GM12878 (cell line): ENCODE data around the gene GTF2H1. TPM values are rescaled to one million over a fixed set of nuclear protein-coding genes. Genes with fewer than 3 reads are reported as not detected.

Experiments
- ATAC-seq: fragments of 200-7000 bp; cut with Tn5 transposase; 3 replicates; pipeline ENCODE4 v1.9.1; 2020; ENCODE audit warnings: mild to moderate bottlenecking, moderate library complexity
- BruUV-seq: library from RNA; stranded (reverse); fragments of 400-500 nt; replicated peaks from 2 replicates; lab custom pipeline; 2021; lab: Mats Ljungman, UMichigan
- CTCF ChIA-PET: fragments of 300-600 bp; sonication (Branson Sonifier 250); formaldehyde crosslinking; extraction: SDS; loops from one replicate; lab custom pipeline; 2021; ENCODE audit warnings: inconsistent platforms; lab: Yijun Ruan, JAX
- POLR2A ChIA-PET: fragments of 350-600 bp; formaldehyde crosslinking; extraction: SDS; loops from one replicate; lab custom pipeline; 2021; ENCODE audit warnings: inconsistent platforms; lab: Charles Lee
- RAD21 ChIA-PET: fragments of 300-600 bp; sonication (Branson Sonifier 250); formaldehyde crosslinking; loops from one replicate; lab custom pipeline; 2023; ENCODE audit warnings: antibody characterized with exemption; ENCODE audit not compliant: unreplicated experiment; lab: Charles Lee
- SMC1A ChIA-PET: fragments of 300-600 bp; sonication (Branson Sonifier 250); formaldehyde crosslinking; loops from one replicate; lab custom pipeline; 2023; ENCODE audit not compliant: unreplicated experiment, uncharacterized antibody; lab: Charles Lee
- DNase-seq: peaks from one replicate; pipeline ENCODE4 v3.0.0-alpha.2; 2011; ENCODE audit warnings: low read depth, low spot score
- FAIRE-seq: peaks from 3 replicates; lab custom pipeline; 2011; peaks lifted over from hg19 to GRCh38; lab: Jason Lieb, UNC
- H2AFZ ChIP-seq: 2 replicates; pipeline ENCODE4 v1.6.0; 2011; ENCODE audit warnings: low read depth, low read length, control low read depth; ENCODE audit not compliant: control insufficient read depth
- H3K27ac ChIP-seq: 2 replicates; pipeline ENCODE4 v1.5.1; 2011; ENCODE audit warnings: control low read depth; ENCODE audit not compliant: control insufficient read depth, insufficient read depth
- H3K27me3 ChIP-seq, 2 experiments: replicated peaks in 1 of 2; 2 replicates each; pipeline versions ENCODE4 v1.6.0 to v1.6.1; 2011; ENCODE audit warnings: low read length in 1 of 2; ENCODE audit not compliant: control insufficient read depth in 2 of 2, insufficient read depth in 2 of 2
- H3K36me3 ChIP-seq, 2 experiments: 2 replicates each; pipeline ENCODE4 v1.5.1; 2011; ENCODE audit warnings: low read length in 1 of 2; ENCODE audit not compliant: control insufficient read depth in 2 of 2, insufficient read depth in 2 of 2
- H3K4me1 ChIP-seq: 2 replicates; pipeline ENCODE4 v1.6.1; 2011; ENCODE audit warnings: mild to moderate bottlenecking, low read length, moderate library complexity, mixed read lengths; ENCODE audit not compliant: control insufficient read depth, insufficient read depth
- H3K4me2 ChIP-seq: 2 replicates; pipeline ENCODE4 v1.6.0; 2011; ENCODE audit warnings: control low read depth; ENCODE audit not compliant: control insufficient read depth, insufficient read depth
- H3K4me3 ChIP-seq: fragments of 200-600 bp; sonication (generic); 2 replicates; pipeline ENCODE4 v1.5.1; 2016
- H3K79me2 ChIP-seq: 2 replicates; pipeline ENCODE4 v1.6.0; 2011; ENCODE audit warnings: low read length; ENCODE audit not compliant: control insufficient read depth, insufficient read depth
- H3K9ac ChIP-seq: 2 replicates; pipeline ENCODE4 v1.8.0; 2011; ENCODE audit warnings: low read length, control low read depth, mixed read lengths; ENCODE audit not compliant: control insufficient read depth, insufficient read depth
- H3K9me3 ChIP-seq: replicated peaks from 3 replicates; pipeline ENCODE4 v1.5.1; 2011; ENCODE audit warnings: mild to moderate bottlenecking, low read length; ENCODE audit not compliant: control insufficient read depth, insufficient read depth
- H4K20me1 ChIP-seq: 2 replicates; pipeline ENCODE4 v1.6.0; 2011; ENCODE audit not compliant: control insufficient read depth, insufficient read depth
- ASH2L ChIP-seq: fragments of 300-600, 200-600 bp; sonication (generic); IDR thresholded peaks from 2 replicates; pipeline ENCODE4 v1.6.1; 2017; ENCODE audit warnings: low read depth, mild to moderate bottlenecking, borderline replicate concordance
- ATF3 ChIP-seq: IDR thresholded peaks from 2 replicates; pipeline ENCODE4 v1.6.1; 2011; ENCODE audit warnings: low read depth, mild to moderate bottlenecking, low read length, moderate library complexity, borderline replicate concordance; ENCODE audit errors: extremely low read depth
- ATF7 ChIP-seq: fragments of 450-650 bp; IDR thresholded peaks from 2 replicates; pipeline ENCODE4 v1.6.1; 2016; ENCODE audit warnings: low read depth, mild to moderate bottlenecking
- CBX3 ChIP-seq: fragments of 200-600 bp; sonication (generic); IDR thresholded peaks from 2 replicates; pipeline ENCODE4 v1.6.1; 2016; ENCODE audit warnings: low read depth, borderline replicate concordance
- DPF2 ChIP-seq: fragments of 450-650 bp; IDR thresholded peaks from 2 replicates; pipeline ENCODE4 v1.6.1; 2017; ENCODE audit warnings: mild to moderate bottlenecking
- EED ChIP-seq: sonication (generic); IDR thresholded peaks from 2 replicates; pipeline ENCODE4 v1.6.1; 2016; ENCODE audit warnings: antibody characterized with exemption, low read depth
- ETV6 ChIP-seq, 2 experiments: fragments of 450-650 bp in 1 of 2; IDR thresholded peaks in 1 of 2; conservative IDR thresholded peaks in 1 of 2; 2 replicates each; pipeline ENCODE4 v1.6.1; 2014; ENCODE audit warnings: antibody characterized with exemption in 1 of 2, borderline replicate concordance in 1 of 2, low read depth in 1 of 2, mild to moderate bottlenecking in 1 of 2, moderate library complexity in 1 of 2
- EZH2 ChIP-seq: IDR thresholded peaks from 2 replicates; pipeline ENCODE4 v1.6.1; 2012; ENCODE audit warnings: low read depth, mild to moderate bottlenecking, control low read depth, inconsistent platforms, low read length, borderline replicate concordance; ENCODE audit not compliant: control insufficient read depth
- GABPA ChIP-seq: IDR thresholded peaks from 2 replicates; pipeline ENCODE4 v1.6.1; 2014; ENCODE audit warnings: antibody characterized with exemption, low read depth, mild to moderate bottlenecking, inconsistent platforms
- IKZF1 ChIP-seq: fragments of 450-650 bp; conservative IDR thresholded peaks from 2 replicates; pipeline ENCODE4 v1.6.1; 2017; ENCODE audit warnings: antibody characterized with exemption, mild to moderate bottlenecking
- IKZF2 ChIP-seq, 2 experiments: fragments of 450-650 bp; IDR thresholded peaks; 2 replicates each; pipeline ENCODE4 v1.6.1; 2017; ENCODE audit warnings: mild to moderate bottlenecking in 2 of 2, moderate library complexity in 2 of 2
- IRF4 ChIP-seq: IDR thresholded peaks from 2 replicates; pipeline ENCODE4 v1.6.1; 2011; ENCODE audit warnings: low read depth, low read length
- MTA2 ChIP-seq: fragments of 450-650 bp; IDR thresholded peaks from 2 replicates; pipeline ENCODE4 v1.6.1; 2016; ENCODE audit warnings: low read depth, mild to moderate bottlenecking, moderate library complexity
- MTA3 ChIP-seq: IDR thresholded peaks from 2 replicates; pipeline ENCODE4 v1.6.1; 2012; ENCODE audit warnings: low read length, inconsistent platforms, borderline replicate concordance
- NFIC ChIP-seq: IDR thresholded peaks from 2 replicates; pipeline ENCODE4 v1.6.1; 2012; ENCODE audit warnings: low read depth, mild to moderate bottlenecking, inconsistent platforms, low read length, moderate library complexity
- NFYA ChIP-seq: IDR thresholded peaks from 2 replicates; pipeline ENCODE4 v1.6.1; 2011; ENCODE audit warnings: low read depth, mild to moderate bottlenecking, low read length, improper control_type of control experiment, borderline replicate concordance
- PKNOX1 ChIP-seq: fragments of 450-650 bp; IDR thresholded peaks from 2 replicates; pipeline ENCODE4 v1.6.1; 2016; ENCODE audit warnings: mild to moderate bottlenecking
- SKIL ChIP-seq: fragments of 450-650 bp; IDR thresholded peaks from 2 replicates; pipeline ENCODE4 v1.6.1; 2017; ENCODE audit warnings: mild to moderate bottlenecking, low read depth, inconsistent platforms; ENCODE audit not compliant: poor library complexity, severe bottlenecking
- SMARCA5 ChIP-seq: fragments of 450-650 bp; IDR thresholded peaks from 2 replicates; pipeline ENCODE4 v1.6.1; 2017; ENCODE audit warnings: mild to moderate bottlenecking
- WGBS: methylation state at CpG from one replicate; pipeline ENCODE4 v1.1.6; 2016; ENCODE audit warnings: low lambda C conversion rate; ENCODE audit not compliant: insufficient replicate concordance, insufficient coverage; ENCODE audit errors: missing lambda C conversion rate; 5-methylcytosine and 5-hydroxymethylcytosine counted together
- in situ Hi-C: fragments of 300-500 bp; cut with MboI; formaldehyde crosslinking; loops from 9 replicates; pipeline ENCODE4 v1.14.3; 2018; ENCODE audit warnings: mixed read lengths
- intact Hi-C: fragments of 100-400 bp; cut with micrococcal nuclease; formaldehyde crosslinking; loops from one replicate; pipeline ENCODE4 v1.14.2; 2022; ENCODE audit not compliant: unreplicated experiment
- polyA plus RNA-seq, 11 experiments: library from polyadenylated mRNA; depleted of rRNA in 4 of 11; unstranded in 6 of 11; stranded (reverse) in 5 of 11; fragments of >200 nt; fragmentation: Nextera tagmentation in 4 of 11; fragmentation: Illumina TruSeq in 1 of 11; extraction: Ambion mirVana in 4 of 11; extraction: Trizol in 1 of 11; gene quantifications; 1 replicate in 1 of 11; 2 replicates in 10 of 11; pipeline versions ENCODE4 v1.2.1 to v1.2.3, GENCODE V29; 2011 to 2016; ENCODE audit warnings: inconsistent platforms in 2 of 11, missing spikeins in 2 of 11, low read depth in 1 of 11
- total RNA-seq, 4 experiments: library from RNA; depleted of rRNA in 3 of 4; stranded (reverse); fragments of >200 nt in 3 of 4; fragmentation: Illumina TruSeq in 1 of 4; extraction: Trizol in 1 of 4; gene quantifications; 2 replicates each; pipeline versions ENCODE4 v1.2.1 to v1.2.3, GENCODE V29; 2013 to 2021

The GTF2H1 gene
- total and polyA plus RNA-seq, 10 of the 15 experiments (the other 5 are each of a cell fraction or from before 2014, with no cell fraction given), result 36.7 to 68.8 (median 46.6) TPM

GRCh38 chr11:18280438-18281045 lies 41.8 kb upstream of the GTF2H1 start:
- Histone ChIP-seq H2AFZ (no peak overlapping the region), H4K20me1 (no peaks in the 10 kb centered on the region), H3K79me2 (no peaks in the 10 kb centered on the region), H3K27ac (peak overlapping the region; percentile 19; the same call in 1 of the 2 replicates), H3K4me1 (peaks cover 11% of the 10 kb centered on the region), H3K9me3 (no peaks in the 10 kb centered on the region), H3K27me3 (no peaks in the 10 kb centered on the region), H3K36me3 (peaks cover 7 to 34% of the 10 kb centered on the region in 2 experiments), H3K9ac (no peak overlapping the region), H3K4me2 (peak overlapping the region; percentile 36), H3K4me3 (peak overlapping the region; percentile 12; the same call in 1 of the 2 replicates)
- DNase-seq (peak; percentile 20), FAIRE-seq (peak; percentile 89), ATAC-seq (peak; percentile 97)
- no TSS peak for BruUV-seq
- WGBS, result 1% methylated on average over 4 of the region's 4 CpGs
- RAD21 ChIA-PET, result interaction anchor here (0.6 to 1.6 kb wide), 2 partner anchors 16 to 37 kb away, joined by 3 to 9 read pairs; no protein-coding TSS in a partner anchor
- intact Hi-C loops, result loop anchor here (1.0 kb wide), 1 partner anchor 36 kb away; no protein-coding TSS in a partner anchor
- in situ Hi-C loops, result no loop called here
- POLR2A ChIA-PET, result interaction anchor here (0.6 to 1.0 kb wide), 3 partner anchors 9 to 84 kb away, joined by 3 to 4 read pairs (median 4); no protein-coding TSS in a partner anchor
- SMC1A ChIA-PET, result interaction anchor here (0.6 to 1.8 kb wide), 7 partner anchors 11 to 152 kb away, joined by 3 to 13 read pairs (median 3); partner anchors contain the start of gene SAA1
- CTCF ChIA-PET, result interaction anchor here (0.6 to 1.8 kb wide), 5 partner anchors 34 to 485 kb away, joined by 3 to 15 read pairs (median 3); no protein-coding TSS in a partner anchor
- TF ChIP-seq IKZF1 (peak; percentile 28; the same call in 1 of the 2 replicates), ETV6 (conservative IDR thresholded peaks at IDR 0.05 in 1 of 2, IDR thresholded peaks at IDR 0.05 in 1 of 2; ENCODE audit: borderline replicate concordance in 1 of 2, low read depth in 1 of 2) (peak in 1 of 2 experiments; percentile 6; a peak in 1 of 4 replicates), SMARCA5 (0 out of 2 replicates have a peak, but pooled peaks have one; percentile 45), ATF7 (peak; percentile 51), ASH2L (0 out of 2 replicates have a peak, but pooled peaks have one; percentile 36), ATF3 (no peak), PKNOX1 (peak; percentile 85), DPF2 (peak; percentile 51; the same call in 1 of the 2 replicates), MTA2 (peak; percentile 66; the same call in 1 of the 2 replicates), IKZF2 (IDR thresholded peaks at IDR 0.05) (peak; percentile 30 to 56; a peak in 3 of 4 replicates), NFYA (no peak), MTA3 (no peak), NFIC (peak; percentile 54; the same call in 1 of the 2 replicates), GABPA (0 out of 2 replicates have a peak, but pooled peaks have one; percentile 7), EZH2 (no peak), EED (peak; percentile 33; the same call in 1 of the 2 replicates), IRF4 (0 out of 2 replicates have a peak, but pooled peaks have one; percentile 29), CBX3 (no peak), SKIL (peak; percentile 39)
